GM06990 (cell line): Measurements from ENCODE around the gene TMCC1.
"Not testable (repeated sequence)": the region's sequence is repeated elsewhere in the genome, so short reads cannot be mapped to it uniquely, and the experiment has no call there.

Experiments
- DNase-seq: peaks from one replicate; pipeline ENCODE4 v3.0.0-alpha.2; 2011; ENCODE audit not compliant: insufficient read length; ENCODE audit errors: extremely low read depth
- H3K27me3 ChIP-seq: replicated peaks from 2 replicates; pipeline ENCODE4 v1.6.0; 2011; ENCODE audit warnings: low read length; ENCODE audit not compliant: control insufficient read depth, insufficient read depth
- H3K36me3 ChIP-seq: 2 replicates; pipeline ENCODE4 v1.5.1; 2011; ENCODE audit warnings: low read length; ENCODE audit not compliant: control insufficient read depth, insufficient read depth
- H3K4me3 ChIP-seq: replicated peaks from 2 replicates; pipeline ENCODE4 v1.5.1; 2011; ENCODE audit warnings: low read depth, mild to moderate bottlenecking, control low read depth, low read length
- TF ChIP-seq, protein P1 (sequence below): IDR thresholded peaks from 2 replicates; pipeline ENCODE4 v1.5.1; 2011; ENCODE audit warnings: low read length, control low read depth, mild to moderate bottlenecking, inconsistent platforms; ENCODE audit not compliant: insufficient read depth, poor library complexity, severe bottlenecking

Gene TMCC1

DNA sequence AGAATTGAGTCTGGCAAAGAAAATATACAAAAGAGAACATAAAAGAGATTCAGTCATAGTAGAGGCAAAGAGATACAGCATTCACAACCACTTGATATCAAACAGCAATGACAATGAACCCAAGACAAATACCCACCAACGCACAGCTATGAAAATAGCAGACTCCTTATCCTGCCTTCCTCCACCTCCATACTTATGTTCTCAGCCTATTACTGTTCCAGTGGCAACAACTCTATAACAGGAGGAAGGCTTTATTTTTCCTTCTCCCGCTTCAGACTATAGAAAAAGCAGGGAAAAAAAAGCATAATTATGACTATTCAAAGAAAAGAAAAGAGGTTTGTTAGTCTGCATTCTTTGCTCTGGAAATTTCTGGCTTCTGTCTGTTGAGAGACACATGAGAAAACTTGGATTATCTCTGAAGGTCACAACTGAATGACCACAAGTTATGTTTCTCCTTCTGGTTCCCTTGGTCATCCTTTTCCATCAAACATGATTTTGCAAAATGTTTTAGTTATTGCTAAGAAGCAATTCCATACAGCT, 205.9 kb downstream of the TMCC1 start:
- Histone ChIP-seq H3K27me3 (no peaks in the 10 kb centered on the region), H3K36me3 (no peaks in the 10 kb centered on the region), H3K4me3 (no peak overlapping the region)
- TF ChIP-seq, protein P1, sequence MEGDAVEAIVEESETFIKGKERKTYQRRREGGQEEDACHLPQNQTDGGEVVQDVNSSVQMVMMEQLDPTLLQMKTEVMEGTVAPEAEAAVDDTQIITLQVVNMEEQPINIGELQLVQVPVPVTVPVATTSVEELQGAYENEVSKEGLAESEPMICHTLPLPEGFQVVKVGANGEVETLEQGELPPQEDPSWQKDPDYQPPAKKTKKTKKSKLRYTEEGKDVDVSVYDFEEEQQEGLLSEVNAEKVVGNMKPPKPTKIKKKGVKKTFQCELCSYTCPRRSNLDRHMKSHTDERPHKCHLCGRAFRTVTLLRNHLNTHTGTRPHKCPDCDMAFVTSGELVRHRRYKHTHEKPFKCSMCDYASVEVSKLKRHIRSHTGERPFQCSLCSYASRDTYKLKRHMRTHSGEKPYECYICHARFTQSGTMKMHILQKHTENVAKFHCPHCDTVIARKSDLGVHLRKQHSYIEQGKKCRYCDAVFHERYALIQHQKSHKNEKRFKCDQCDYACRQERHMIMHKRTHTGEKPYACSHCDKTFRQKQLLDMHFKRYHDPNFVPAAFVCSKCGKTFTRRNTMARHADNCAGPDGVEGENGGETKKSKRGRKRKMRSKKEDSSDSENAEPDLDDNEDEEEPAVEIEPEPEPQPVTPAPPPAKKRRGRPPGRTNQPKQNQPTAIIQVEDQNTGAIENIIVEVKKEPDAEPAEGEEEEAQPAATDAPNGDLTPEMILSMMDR = no peak
- DNase-seq = no peak

DNA sequence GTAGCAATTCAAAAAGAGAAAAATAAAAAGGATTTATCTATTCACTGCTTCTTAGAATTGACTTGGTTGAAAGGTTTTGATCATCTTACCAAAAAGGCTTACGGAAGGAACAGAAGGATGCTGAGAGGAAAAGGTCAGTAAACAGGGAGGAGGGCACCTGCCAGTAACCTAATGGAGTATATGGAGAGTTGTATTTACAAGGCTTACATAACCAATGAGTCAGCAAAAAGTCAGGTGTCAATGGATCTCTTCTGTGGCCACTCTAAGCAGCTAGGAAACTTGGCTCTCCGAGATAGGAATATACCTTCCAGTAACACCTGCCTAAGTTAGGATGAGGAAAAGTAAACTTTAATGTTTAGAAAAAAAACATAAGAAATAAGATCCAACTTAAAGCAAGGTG, 206.6 kb downstream of the TMCC1 start:
- Histone ChIP-seq H3K4me3 (no peak overlapping the region), H3K27me3 (no peaks in the 10 kb centered on the region), H3K36me3 (no peaks in the 10 kb centered on the region)
- TF ChIP-seq, protein P1 = no peak
- no peak for DNase-seq

DNA sequence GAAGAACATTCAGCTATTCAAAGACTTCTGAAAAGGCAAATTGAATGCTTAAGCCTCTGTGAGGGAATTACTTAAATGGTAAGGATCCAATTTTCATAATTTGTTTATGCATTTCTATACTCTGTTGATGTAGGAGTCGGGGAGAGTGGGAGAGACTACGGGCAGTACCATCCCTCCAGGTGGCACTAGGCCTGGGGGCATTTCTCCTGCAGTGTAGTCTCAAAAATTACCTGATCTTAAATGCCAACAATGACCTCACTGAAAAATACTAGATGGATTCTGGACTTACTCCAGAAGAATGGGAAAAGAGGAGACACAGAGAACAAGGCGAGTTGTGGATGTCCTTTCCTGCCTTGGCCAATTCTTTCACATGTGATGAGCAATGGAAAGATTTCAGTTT, 209.2 kb downstream of the TMCC1 start:
- TF ChIP-seq, protein P1 = no peak
- DNase-seq = no peak

DNA sequence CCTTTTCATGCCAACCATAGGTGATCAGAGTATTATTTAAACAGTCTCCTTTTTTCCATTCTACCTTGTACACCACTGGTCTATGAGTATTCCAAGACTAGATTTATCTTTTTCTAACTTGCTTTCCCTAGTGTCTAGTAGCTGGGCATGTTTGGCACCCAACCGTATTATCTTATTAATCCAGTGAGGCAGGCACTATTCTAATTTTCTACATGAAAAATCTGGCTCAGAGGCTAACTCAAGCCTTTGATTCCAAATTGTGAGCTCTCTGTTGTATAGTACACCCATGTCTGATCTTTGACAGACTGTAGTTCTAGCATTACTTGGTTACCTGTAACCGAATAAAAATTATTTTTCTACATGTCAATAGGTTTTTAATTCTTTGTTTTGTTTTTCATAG, 210.3 kb downstream of the TMCC1 start:
- TF ChIP-seq, protein P1 = no peak
- no peaks in the 10 kb centered on the region for H3K36me3 ChIP-seq
- no peaks in the 10 kb centered on the region for H3K27me3 ChIP-seq
- H3K4me3 ChIP-seq = no peak overlapping the region
- DNase-seq = no peak

More for the DNA sequence above, 209.2 kb downstream of the TMCC1 start:
- no peaks in the 10 kb centered on the region for H3K27me3 ChIP-seq
- no peak overlapping the region for H3K4me3 ChIP-seq
- no peaks in the 10 kb centered on the region for H3K36me3 ChIP-seq

DNA sequence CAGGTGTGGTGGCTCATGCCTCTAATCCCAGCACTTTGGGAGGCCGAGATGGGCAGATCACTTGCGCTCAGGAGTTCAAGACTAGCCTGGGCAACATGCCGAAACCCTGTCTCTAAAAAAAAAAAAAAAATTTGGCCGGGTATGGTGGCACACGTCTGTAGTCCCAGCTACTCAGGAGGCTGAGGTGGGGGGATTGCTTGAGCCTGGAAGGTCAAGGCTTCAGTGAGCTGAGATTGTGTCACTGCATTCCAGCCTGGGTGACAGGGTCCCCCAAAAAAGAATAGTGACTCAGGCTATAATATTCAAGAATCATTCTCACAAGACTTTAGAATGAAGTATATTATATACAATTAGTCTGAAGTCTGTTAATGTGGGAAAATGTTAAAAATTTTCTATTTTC, 216.5 kb downstream of the TMCC1 start:
- no peak for DNase-seq
- H3K4me3 ChIP-seq = no peak overlapping the region
- no peaks in the 10 kb centered on the region for H3K36me3 ChIP-seq
- H3K27me3 ChIP-seq = no peaks in the 10 kb centered on the region
- TF ChIP-seq, protein P1 = no peak

DNA sequence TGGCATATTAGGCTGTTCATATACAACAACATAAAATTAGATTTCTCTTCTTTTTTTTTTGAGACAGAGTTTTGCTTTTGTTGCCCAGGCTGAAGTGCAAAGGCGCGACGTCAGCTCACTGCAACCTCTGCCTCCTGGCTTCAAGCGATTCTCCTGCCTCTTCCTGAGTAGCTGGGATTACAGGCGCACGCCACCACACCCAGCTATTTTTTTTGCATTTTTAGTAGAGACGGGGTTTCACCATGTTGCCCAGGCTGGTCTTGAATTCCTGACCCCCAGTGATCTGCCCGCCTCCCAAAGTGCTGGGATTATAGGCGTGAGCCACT, 218.8 kb downstream of the TMCC1 start:
- H3K27me3 ChIP-seq = not testable (repeated sequence)

More for the DNA sequence above, 218.8 kb downstream of the TMCC1 start:
- H3K4me3 ChIP-seq, H3K36me3 ChIP-seq, DNase-seq: not testable (repeated sequence)
